KMS-11 (cell line): ENCODE data around the gene CPEB4.

Experiments
- H2AFZ ChIP-seq: fragments of 200-600 bp; sonication (generic); 2 replicates; pipeline ENCODE4 v1.6.1; 2016; ENCODE audit warnings: antibody characterized with exemption, mixed run types, low read depth
- H3K27ac ChIP-seq: fragments of 200-600 bp; sonication (generic); 2 replicates; pipeline ENCODE4 v1.6.1; 2016; ENCODE audit warnings: mild to moderate bottlenecking, mixed run types
- H3K27me3 ChIP-seq: fragments of 200-600 bp; sonication (generic); 2 replicates; pipeline ENCODE4 v1.6.1; 2017; ENCODE audit warnings: mild to moderate bottlenecking, low read depth, mixed run types, moderate library complexity; ENCODE audit not compliant: insufficient read depth
- H3K36me3 ChIP-seq: fragments of 200-600 bp; sonication (generic); 2 replicates; pipeline ENCODE4 v1.6.1; 2017; ENCODE audit warnings: mild to moderate bottlenecking, mixed run types; ENCODE audit not compliant: insufficient read depth
- H3K4me1 ChIP-seq: fragments of 200-600 bp; sonication (generic); 2 replicates; pipeline ENCODE4 v1.6.1; 2016; ENCODE audit warnings: mild to moderate bottlenecking, low read depth, mixed run types; ENCODE audit not compliant: poor library complexity, severe bottlenecking
- H3K4me2 ChIP-seq: fragments of 200-600 bp; sonication (generic); 2 replicates; pipeline ENCODE4 v1.7.0; 2016; ENCODE audit warnings: mild to moderate bottlenecking, mixed run types
- H3K4me3 ChIP-seq: fragments of 200-600 bp; sonication (generic); IDR thresholded peaks from 2 replicates; pipeline ENCODE4 v1.6.1; 2017; ENCODE audit warnings: low read depth, low read length, mixed read lengths; ENCODE audit not compliant: insufficient read depth
- H3K79me2 ChIP-seq: fragments of 200-600 bp; sonication (generic); 2 replicates; pipeline ENCODE4 v1.6.1; 2016; ENCODE audit warnings: low read depth, mixed run types; ENCODE audit not compliant: insufficient read depth
- H3K9ac ChIP-seq: fragments of 200-600 bp; sonication (generic); 2 replicates; pipeline ENCODE4 v1.6.1; 2016; ENCODE audit warnings: mild to moderate bottlenecking, mixed run types
- H4K20me1 ChIP-seq: fragments of 200-600 bp; sonication (generic); 2 replicates; pipeline ENCODE4 v1.6.1; 2016; ENCODE audit warnings: mild to moderate bottlenecking, mixed run types; ENCODE audit not compliant: insufficient read depth
- CTCF ChIP-seq: fragments of 200-600 bp; sonication (generic); conservative IDR thresholded peaks from 2 replicates; pipeline ENCODE4 v1.6.1; 2017; ENCODE audit warnings: low read depth, mild to moderate bottlenecking, antibody characterized with exemption, low read length, moderate library complexity, mixed read lengths

Gene CPEB4

DNA sequence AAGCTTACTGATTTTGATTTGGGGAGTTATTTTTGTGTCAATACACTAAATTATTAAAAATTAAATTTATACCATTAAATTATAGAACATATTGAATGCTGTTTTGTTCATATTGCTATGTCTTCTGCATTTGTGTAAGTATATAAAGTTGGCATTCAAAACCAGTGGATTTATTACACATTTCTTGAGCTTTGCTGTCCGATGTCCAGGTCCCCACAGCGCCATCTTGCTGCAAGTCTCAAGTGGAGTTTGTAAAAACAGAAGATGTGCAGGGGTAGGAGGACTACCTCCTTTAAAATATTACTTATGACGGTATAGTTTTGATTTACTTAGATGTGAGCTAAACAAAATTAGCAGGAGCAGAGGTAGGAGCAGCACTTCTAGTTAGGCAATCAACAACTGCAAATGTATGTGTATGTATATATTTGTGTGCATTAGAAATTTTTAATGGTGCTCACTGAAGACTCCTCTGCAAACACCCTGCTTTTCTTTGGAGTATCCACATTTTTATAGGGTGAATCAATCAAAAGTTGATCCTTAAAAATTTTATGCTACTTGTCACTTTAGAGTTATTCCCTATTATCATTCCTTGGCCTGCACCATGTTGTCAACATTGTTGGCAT lies 37.4 kb downstream of the CPEB4 start:
- peaks cover 61% of the 10 kb centered on the region; the same call in 1 of the 2 replicates for H3K79me2 ChIP-seq
- no peak overlapping the region for H3K27ac ChIP-seq
- peak; percentile 48 for TF ChIP-seq CTCF
- H3K4me3 ChIP-seq: no peak overlapping the region
- no peak overlapping the region for H2AFZ ChIP-seq
- H3K9ac ChIP-seq: no peak overlapping the region
- no peaks in the 10 kb centered on the region for H3K27me3 ChIP-seq
- H3K36me3 ChIP-seq: no peaks in the 10 kb centered on the region
- no peak overlapping the region; the same call in 1 of the 2 replicates for H3K4me2 ChIP-seq
- peaks cover 3% of the 10 kb centered on the region; the same call in 1 of the 2 replicates for H4K20me1 ChIP-seq
- peaks cover 91% of the 10 kb centered on the region for H3K4me1 ChIP-seq

DNA sequence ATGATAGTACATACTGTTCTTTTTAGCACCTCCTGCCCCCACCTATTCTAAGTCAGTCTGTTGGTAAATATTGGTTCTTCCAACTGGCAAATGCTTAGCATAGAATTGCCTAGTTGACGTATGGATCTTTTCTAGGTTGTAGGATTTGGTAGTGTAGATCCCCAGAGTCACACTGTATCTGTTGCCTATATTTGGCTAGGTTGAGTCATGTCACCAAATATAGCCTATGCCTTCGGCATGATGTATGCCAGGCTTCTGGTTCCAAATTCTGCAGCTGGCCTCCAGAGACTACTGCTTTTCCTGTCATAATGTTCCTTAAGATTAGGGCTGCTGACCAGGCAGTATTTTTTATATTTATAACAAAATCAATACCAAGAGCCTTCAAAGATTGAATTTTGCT lies 38.2 kb downstream of the CPEB4 start:
- H3K27ac ChIP-seq: no peak overlapping the region
- H3K36me3 ChIP-seq: no peaks in the 10 kb centered on the region
- no peak overlapping the region for H3K9ac ChIP-seq
- H2AFZ ChIP-seq: no peak overlapping the region
- H3K4me1 ChIP-seq: peaks cover 83% of the 10 kb centered on the region
- TF ChIP-seq CTCF: no peak
- H3K4me3 ChIP-seq: no peak overlapping the region
- H3K27me3 ChIP-seq: no peaks in the 10 kb centered on the region
- peaks cover 3% of the 10 kb centered on the region; the same call in 1 of the 2 replicates for H4K20me1 ChIP-seq
- H3K79me2 ChIP-seq: peaks cover 54% of the 10 kb centered on the region; the same call in 1 of the 2 replicates
- H3K4me2 ChIP-seq: no peak overlapping the region

DNA sequence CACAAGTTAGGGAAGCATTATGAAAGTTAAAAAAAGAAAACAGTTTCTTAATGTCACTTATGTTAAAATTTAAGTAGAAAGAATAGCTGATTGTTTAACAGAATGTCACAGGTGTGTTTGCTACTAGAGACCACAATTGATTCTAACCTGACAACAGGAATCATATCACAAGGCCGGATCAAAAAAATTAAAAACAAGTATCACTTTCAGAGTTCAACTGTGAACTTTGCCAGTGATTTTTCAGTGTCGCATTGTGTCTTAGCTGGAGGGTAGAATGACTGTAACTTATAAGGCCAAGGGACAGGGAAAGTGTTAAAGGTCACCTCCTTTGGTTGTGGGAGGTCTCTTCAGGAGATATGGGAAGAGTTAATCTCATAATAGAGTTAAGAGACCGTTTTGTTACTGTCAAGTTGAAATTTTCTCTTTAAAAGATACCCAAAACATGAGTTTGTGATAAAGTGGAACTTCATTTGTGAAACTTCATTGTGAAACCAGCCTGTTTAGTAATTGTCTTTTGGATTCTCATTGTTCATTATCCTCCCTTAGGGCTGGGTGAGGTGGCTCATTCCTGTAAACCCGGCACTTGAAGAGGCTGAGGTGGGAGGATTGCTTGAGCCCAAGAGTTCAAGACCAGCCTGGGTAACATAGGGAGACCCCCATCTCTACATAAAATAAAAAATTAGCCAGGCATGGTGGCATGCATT lies 40.9 kb downstream of the CPEB4 start:
- Histone ChIP-seq H3K27ac (peak overlapping the region; percentile 52; the same call in 1 of the 2 replicates), H3K4me2 (peak overlapping the region; percentile 78), H3K27me3 (no peaks in the 10 kb centered on the region), H3K36me3 (no peaks in the 10 kb centered on the region), H2AFZ (no peak overlapping the region), H3K4me1 (peaks cover 56% of the 10 kb centered on the region), H3K4me3 (no peak overlapping the region), H3K79me2 (peaks cover 40% of the 10 kb centered on the region; the same call in 1 of the 2 replicates), H3K9ac (no peak overlapping the region), H4K20me1 (peaks cover 3% of the 10 kb centered on the region; the same call in 1 of the 2 replicates)
- no peak for TF ChIP-seq CTCF

DNA sequence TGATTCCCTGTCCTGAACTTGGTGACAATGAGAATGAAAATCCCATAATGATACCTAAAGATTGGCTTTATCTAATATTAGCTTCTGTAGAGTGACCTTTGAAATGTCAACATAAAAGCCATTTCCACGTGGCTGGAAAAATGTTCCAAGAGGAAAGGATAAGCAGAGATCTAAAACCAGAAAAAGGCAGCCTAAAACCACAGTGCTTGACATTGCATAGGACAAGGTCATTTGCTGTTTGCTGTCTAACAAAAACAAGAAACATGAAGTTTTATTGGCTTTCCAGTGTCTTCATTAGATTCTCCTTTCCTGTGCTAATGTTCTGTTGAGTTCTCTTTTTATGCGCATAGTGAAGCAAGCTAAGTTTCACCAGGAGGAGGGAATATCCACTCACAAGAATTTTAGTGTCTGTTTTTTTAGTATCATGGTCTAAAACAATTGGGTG lies 44.6 kb downstream of the CPEB4 start:
- H3K4me3 ChIP-seq: no peak overlapping the region
- peaks cover 28% of the 10 kb centered on the region for H3K4me1 ChIP-seq
- H3K27me3 ChIP-seq: no peaks in the 10 kb centered on the region
- no peak for TF ChIP-seq CTCF
- H3K4me2 ChIP-seq: no peak overlapping the region
- no peak overlapping the region for H3K27ac ChIP-seq
- H3K9ac ChIP-seq: no peak overlapping the region
- H4K20me1 ChIP-seq: peaks cover 3% of the 10 kb centered on the region; the same call in 1 of the 2 replicates
- no peak overlapping the region for H2AFZ ChIP-seq
- no peaks in the 10 kb centered on the region for H3K36me3 ChIP-seq
- H3K79me2 ChIP-seq: peaks cover 11% of the 10 kb centered on the region; the same call in 1 of the 2 replicates
